HepG2 (cell line): ENCODE measurements around the gene DDIT4. TPM values are rescaled to one million over a fixed set of nuclear protein-coding genes. Genes with fewer than 3 reads are reported as not detected.
A peak's percentile ranks its signal among the peaks of the same experiment; 100 is the strongest.

Experiments used
- CBFB ChIP-seq: sonication (generic); formaldehyde crosslinking; IDR thresholded peaks from 2 replicates; pipeline ENCODE4 v1.4.0; 2020; ENCODE audit warnings: missing genetic modification reagents
- ERF ChIP-seq: IDR thresholded peaks from 2 replicates; pipeline ENCODE4 v1.6.1; 2018; ENCODE audit warnings: missing biosample characterization, missing genetic modification reagents
- FOSL2 ChIP-seq: sonication (generic); formaldehyde crosslinking; IDR thresholded peaks from 2 replicates; pipeline ENCODE4 v1.4.0; 2020; ENCODE audit warnings: missing genetic modification reagents
- KLF13 ChIP-seq: sonication (generic); formaldehyde crosslinking; IDR thresholded peaks from 2 replicates; pipeline ENCODE4 v1.4.0; 2020; ENCODE audit warnings: mild to moderate bottlenecking, missing genetic modification reagents
- KLF6 ChIP-seq: IDR thresholded peaks from 2 replicates; pipeline ENCODE4 v1.8.0; 2016; ENCODE audit warnings: missing biosample characterization, missing genetic modification reagents
- PPARG ChIP-seq: conservative IDR thresholded peaks from 2 replicates; pipeline ENCODE4 v1.6.1; 2016; ENCODE audit warnings: missing biosample characterization, missing genetic modification reagents
- SYNCRIP ChIP-seq: fragments of 200-400 bp; formaldehyde crosslinking; IDR thresholded peaks from 2 replicates; pipeline ENCODE4 v1.6.1; 2018; ENCODE audit warnings: mild to moderate bottlenecking, low read depth, low read length; ENCODE audit not compliant: insufficient read depth
- THYN1 ChIP-seq: sonication (generic); formaldehyde crosslinking; IDR thresholded peaks from 2 replicates; pipeline ENCODE4 v1.8.1; 2023; ENCODE audit warnings: low read depth, mild to moderate bottlenecking, moderate library complexity, missing genetic modification reagents, borderline replicate concordance
- TMF1 ChIP-seq: sonication (generic); formaldehyde crosslinking; IDR thresholded peaks from 2 replicates; pipeline ENCODE4 v1.8.1; 2022; ENCODE audit warnings: low read depth, missing genetic modification reagents
- YEATS4 ChIP-seq: sonication (generic); formaldehyde crosslinking; IDR thresholded peaks from 2 replicates; pipeline ENCODE4 v1.4.0; 2020; ENCODE audit warnings: missing genetic modification reagents, borderline replicate concordance
- polyA plus RNA-seq, 8 experiments: library from polyadenylated mRNA; depleted of rRNA in 3 of 8; stranded (reverse) in 7 of 8; unstranded in 1 of 8; fragments of >200 nt; fragmentation: Illumina TruSeq in 4 of 8; extraction: Trizol in 4 of 8; gene quantifications; 2 replicates each; pipeline versions ENCODE4 v1.2.1 to v1.2.3, GENCODE V29; 2011 to 2016; ENCODE audit warnings: low read depth in 4 of 8, missing spikeins in 1 of 8, mixed read lengths in 1 of 8; ENCODE audit not compliant: insufficient read depth in 1 of 8
- total RNA-seq, 5 experiments: library from RNA; depleted of rRNA; stranded (reverse); fragments of >200 nt; fragmentation: Illumina TruSeq; extraction: Trizol; gene quantifications; 2 replicates each; pipeline ENCODE4 v1.2.3, GENCODE V29; 2016; ENCODE audit warnings: low read depth in 1 of 5
- TF ChIP-seq, protein P1 (sequence below): sonication (generic); formaldehyde crosslinking; IDR thresholded peaks from 2 replicates; pipeline ENCODE4 v1.4.0; 2020; ENCODE audit warnings: missing genetic modification reagents
- TF ChIP-seq, protein P2 (sequence below): sonication (generic); formaldehyde crosslinking; IDR thresholded peaks from 2 replicates; pipeline ENCODE4 v1.5.0; 2020; ENCODE audit warnings: missing genetic modification reagents
- TF ChIP-seq, protein P3 (sequence below): sonication (generic); formaldehyde crosslinking; IDR thresholded peaks from 2 replicates; pipeline ENCODE4 v1.4.0; 2020; ENCODE audit warnings: low read depth, missing genetic modification reagents
- TF ChIP-seq, protein P4 (sequence below): sonication (generic); formaldehyde crosslinking; IDR thresholded peaks from 2 replicates; pipeline ENCODE4 v1.4.0; 2020; ENCODE audit warnings: missing genetic modification reagents

Gene DDIT4
- total and polyA plus RNA-seq, 2 of the 13 experiments (the other 11 are each of a cell fraction or from before 2014, with no cell fraction given), result 35.6 to 40.7 TPM

DNA sequence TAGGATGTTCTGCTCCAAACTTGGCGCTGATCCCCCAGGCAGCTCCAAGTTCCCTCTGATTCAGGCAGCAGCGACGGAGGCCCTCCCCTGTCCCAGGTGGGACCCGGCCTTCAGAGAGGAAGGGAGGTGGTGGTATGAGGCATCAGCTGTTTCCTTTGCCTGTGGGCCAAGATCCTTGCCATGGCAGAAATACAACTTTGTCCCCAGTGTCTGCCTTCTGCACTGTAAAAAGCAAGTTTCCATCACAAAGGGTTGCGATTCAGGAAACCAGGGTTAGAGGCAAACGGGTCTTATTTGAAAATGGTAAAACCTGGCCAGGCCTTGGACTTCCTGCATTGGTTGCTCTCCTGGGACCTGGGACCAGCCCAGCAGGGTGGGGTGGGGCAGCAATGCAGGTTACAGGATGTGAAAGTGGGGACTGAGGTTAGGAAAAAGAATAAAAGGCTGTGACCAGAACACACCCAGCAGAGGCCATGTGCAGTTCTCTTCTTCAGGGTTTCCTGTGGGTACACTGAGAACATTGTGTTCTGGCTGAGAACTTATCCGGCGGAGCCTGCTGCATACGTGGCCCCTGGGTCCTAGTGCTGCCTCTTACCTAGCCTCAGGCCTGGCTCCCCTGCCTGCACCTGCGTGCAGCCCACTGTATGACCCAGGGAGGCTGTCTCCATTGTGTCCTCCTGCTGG, 25.1 kb upstream of the DDIT4 start (continued):
- TF ChIP-seq, protein P1, sequence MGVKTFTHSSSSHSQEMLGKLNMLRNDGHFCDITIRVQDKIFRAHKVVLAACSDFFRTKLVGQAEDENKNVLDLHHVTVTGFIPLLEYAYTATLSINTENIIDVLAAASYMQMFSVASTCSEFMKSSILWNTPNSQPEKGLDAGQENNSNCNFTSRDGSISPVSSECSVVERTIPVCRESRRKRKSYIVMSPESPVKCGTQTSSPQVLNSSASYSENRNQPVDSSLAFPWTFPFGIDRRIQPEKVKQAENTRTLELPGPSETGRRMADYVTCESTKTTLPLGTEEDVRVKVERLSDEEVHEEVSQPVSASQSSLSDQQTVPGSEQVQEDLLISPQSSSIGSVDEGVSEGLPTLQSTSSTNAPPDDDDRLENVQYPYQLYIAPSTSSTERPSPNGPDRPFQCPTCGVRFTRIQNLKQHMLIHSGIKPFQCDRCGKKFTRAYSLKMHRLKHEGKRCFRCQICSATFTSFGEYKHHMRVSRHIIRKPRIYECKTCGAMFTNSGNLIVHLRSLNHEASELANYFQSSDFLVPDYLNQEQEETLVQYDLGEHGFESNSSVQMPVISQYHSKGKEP (CRISPR knock-in tag), result 0 out of 2 replicates have a peak, but pooled peaks have one; percentile 45
- TF ChIP-seq, protein P2, sequence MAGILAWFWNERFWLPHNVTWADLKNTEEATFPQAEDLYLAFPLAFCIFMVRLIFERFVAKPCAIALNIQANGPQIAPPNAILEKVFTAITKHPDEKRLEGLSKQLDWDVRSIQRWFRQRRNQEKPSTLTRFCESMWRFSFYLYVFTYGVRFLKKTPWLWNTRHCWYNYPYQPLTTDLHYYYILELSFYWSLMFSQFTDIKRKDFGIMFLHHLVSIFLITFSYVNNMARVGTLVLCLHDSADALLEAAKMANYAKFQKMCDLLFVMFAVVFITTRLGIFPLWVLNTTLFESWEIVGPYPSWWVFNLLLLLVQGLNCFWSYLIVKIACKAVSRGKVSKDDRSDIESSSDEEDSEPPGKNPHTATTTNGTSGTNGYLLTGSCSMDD (CRISPR knock-in tag), result no peak
- TF ChIP-seq, protein P3, sequence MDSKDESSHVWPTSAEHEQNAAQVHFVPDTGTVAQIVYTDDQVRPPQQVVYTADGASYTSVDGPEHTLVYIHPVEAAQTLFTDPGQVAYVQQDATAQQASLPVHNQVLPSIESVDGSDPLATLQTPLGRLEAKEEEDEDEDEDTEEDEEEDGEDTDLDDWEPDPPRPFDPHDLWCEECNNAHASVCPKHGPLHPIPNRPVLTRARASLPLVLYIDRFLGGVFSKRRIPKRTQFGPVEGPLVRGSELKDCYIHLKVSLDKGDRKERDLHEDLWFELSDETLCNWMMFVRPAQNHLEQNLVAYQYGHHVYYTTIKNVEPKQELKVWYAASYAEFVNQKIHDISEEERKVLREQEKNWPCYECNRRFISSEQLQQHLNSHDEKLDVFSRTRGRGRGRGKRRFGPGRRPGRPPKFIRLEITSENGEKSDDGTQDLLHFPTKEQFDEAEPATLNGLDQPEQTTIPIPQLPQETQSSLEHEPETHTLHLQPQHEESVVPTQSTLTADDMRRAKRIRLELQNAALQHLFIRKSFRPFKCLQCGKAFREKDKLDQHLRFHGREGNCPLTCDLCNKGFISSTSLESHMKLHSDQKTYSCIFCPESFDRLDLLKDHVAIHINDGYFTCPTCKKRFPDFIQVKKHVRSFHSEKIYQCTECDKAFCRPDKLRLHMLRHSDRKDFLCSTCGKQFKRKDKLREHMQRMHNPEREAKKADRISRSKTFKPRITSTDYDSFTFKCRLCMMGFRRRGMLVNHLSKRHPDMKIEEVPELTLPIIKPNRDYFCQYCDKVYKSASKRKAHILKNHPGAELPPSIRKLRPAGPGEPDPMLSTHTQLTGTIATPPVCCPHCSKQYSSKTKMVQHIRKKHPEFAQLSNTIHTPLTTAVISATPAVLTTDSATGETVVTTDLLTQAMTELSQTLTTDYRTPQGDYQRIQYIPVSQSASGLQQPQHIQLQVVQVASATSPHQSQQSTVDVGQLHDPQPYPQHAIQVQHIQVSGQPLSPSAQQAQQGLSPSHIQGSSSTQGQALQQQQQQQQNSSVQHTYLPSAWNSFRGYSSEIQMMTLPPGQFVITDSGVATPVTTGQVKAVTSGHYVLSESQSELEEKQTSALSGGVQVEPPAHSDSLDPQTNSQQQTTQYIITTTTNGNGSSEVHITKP (CRISPR knock-in tag), result 0 out of 2 replicates have a peak, but pooled peaks have one; percentile 23
- TF ChIP-seq SYNCRIP (no peak), YEATS4 (CRISPR knock-in tag) (peak; percentile 62; the same call in 1 of the 2 replicates), FOSL2 (0 out of 2 replicates have a peak, but pooled peaks have one; percentile 26), ERF (peak; percentile 84; the same call in 1 of the 2 replicates), KLF6 (CRISPR knock-in tag) (no peak), PPARG (peak; percentile 60; the same call in 1 of the 2 replicates), CBFB (CRISPR knock-in tag) (0 out of 2 replicates have a peak, but pooled peaks have one; percentile 27), THYN1 (CRISPR knock-in tag) (no peak), TMF1 (CRISPR knock-in tag) (no peak), KLF13 (CRISPR knock-in tag) (no peak)
- TF ChIP-seq, protein P4, sequence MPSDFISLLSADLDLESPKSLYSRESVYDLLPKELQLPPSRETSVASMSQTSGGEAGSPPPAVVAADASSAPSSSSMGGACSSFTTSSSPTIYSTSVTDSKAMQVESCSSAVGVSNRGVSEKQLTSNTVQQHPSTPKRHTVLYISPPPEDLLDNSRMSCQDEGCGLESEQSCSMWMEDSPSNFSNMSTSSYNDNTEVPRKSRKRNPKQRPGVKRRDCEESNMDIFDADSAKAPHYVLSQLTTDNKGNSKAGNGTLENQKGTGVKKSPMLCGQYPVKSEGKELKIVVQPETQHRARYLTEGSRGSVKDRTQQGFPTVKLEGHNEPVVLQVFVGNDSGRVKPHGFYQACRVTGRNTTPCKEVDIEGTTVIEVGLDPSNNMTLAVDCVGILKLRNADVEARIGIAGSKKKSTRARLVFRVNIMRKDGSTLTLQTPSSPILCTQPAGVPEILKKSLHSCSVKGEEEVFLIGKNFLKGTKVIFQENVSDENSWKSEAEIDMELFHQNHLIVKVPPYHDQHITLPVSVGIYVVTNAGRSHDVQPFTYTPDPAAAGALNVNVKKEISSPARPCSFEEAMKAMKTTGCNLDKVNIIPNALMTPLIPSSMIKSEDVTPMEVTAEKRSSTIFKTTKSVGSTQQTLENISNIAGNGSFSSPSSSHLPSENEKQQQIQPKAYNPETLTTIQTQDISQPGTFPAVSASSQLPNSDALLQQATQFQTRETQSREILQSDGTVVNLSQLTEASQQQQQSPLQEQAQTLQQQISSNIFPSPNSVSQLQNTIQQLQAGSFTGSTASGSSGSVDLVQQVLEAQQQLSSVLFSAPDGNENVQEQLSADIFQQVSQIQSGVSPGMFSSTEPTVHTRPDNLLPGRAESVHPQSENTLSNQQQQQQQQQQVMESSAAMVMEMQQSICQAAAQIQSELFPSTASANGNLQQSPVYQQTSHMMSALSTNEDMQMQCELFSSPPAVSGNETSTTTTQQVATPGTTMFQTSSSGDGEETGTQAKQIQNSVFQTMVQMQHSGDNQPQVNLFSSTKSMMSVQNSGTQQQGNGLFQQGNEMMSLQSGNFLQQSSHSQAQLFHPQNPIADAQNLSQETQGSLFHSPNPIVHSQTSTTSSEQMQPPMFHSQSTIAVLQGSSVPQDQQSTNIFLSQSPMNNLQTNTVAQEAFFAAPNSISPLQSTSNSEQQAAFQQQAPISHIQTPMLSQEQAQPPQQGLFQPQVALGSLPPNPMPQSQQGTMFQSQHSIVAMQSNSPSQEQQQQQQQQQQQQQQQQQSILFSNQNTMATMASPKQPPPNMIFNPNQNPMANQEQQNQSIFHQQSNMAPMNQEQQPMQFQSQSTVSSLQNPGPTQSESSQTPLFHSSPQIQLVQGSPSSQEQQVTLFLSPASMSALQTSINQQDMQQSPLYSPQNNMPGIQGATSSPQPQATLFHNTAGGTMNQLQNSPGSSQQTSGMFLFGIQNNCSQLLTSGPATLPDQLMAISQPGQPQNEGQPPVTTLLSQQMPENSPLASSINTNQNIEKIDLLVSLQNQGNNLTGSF, result no peak
